Ishikawa (cell line): Measurements from ENCODE around the gene FAF2.

Experiments used
- TAF1 ChIP-seq: IDR thresholded peaks from 2 replicates; pipeline ENCODE4 v1.6.1; 2012; ENCODE audit warnings: low read depth, mild to moderate bottlenecking
- TCF12 ChIP-seq: IDR thresholded peaks from 2 replicates; pipeline ENCODE4 v1.6.1; 2012; ENCODE audit warnings: low read depth
- ZBTB7A ChIP-seq: IDR thresholded peaks from 2 replicates; pipeline ENCODE4 v1.6.1; 2012; ENCODE audit warnings: low read depth

GRCh38 chr5:176540476-176540899, 92.3 kb downstream of the FAF2 start:
- no peak for TF ChIP-seq TCF12
- no peak for TF ChIP-seq ZBTB7A
- TF ChIP-seq TAF1 = no peak
